ENCODE results near the gene UNC13B. TPM values are rescaled to one million over a fixed set of nuclear protein-coding genes. Genes with fewer than 3 reads are reported as not detected.

Gene UNC13B
- total RNA-seq (2021) (46.1 to 51.8 TPM (median 49.3 TPM) in 3 replicates), Bru-seq, nascent RNA (percentile 66 among the genes with signal in this experiment)
- long read RNA-seq, experiment 1, full-length matches to known transcripts: 73 of 174 reads
- long read RNA-seq, experiment 1, partial matches to known transcripts: 61 of 174 reads
- long read RNA-seq, experiment 1, other reads (novel, unspliced or antisense): 40 of 174 reads
- long read RNA-seq, experiment 2, full-length matches to known transcripts: 3 of 57 reads
- long read RNA-seq, experiment 2, partial matches to known transcripts: 40 of 57 reads
- long read RNA-seq, experiment 2, other reads (novel, unspliced or antisense): 14 of 57 reads
- long read RNA-seq, experiment 3, partial matches to known transcripts: 0 of 1 reads
- long read RNA-seq, experiment 3, other reads (novel, unspliced or antisense): 1 of 1 reads

- POLR2A ChIA-PET: interaction anchor here (0.6 to 1.3 kb wide), 9 partner anchors 12 to 449 kb away, joined by 3 to 14 read pairs (median 3); partner anchors contain the start of genes ATOSB, STOML2 and VCP
- H3K9me3 Mint-ChIP-seq: no peaks in the 10 kb centered on the region
- TF ChIP-seq, protein P1, sequence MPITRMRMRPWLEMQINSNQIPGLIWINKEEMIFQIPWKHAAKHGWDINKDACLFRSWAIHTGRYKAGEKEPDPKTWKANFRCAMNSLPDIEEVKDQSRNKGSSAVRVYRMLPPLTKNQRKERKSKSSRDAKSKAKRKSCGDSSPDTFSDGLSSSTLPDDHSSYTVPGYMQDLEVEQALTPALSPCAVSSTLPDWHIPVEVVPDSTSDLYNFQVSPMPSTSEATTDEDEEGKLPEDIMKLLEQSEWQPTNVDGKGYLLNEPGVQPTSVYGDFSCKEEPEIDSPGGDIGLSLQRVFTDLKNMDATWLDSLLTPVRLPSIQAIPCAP (CRISPR knock-in tag; IDR thresholded peaks at IDR 0.05): 0 out of 2 replicates have a peak, but pooled peaks have one; percentile 35
- peak; percentile 63 for TF ChIP-seq TEAD1 (CRISPR knock-in tag; IDR thresholded peaks at IDR 0.05)
- TF ChIP-seq CREM (CRISPR knock-in tag; IDR thresholded peaks at IDR 0.05): 0 out of 2 replicates have a peak, but pooled peaks have one; percentile 47
- no peak for TF ChIP-seq RORB (CRISPR knock-in tag; IDR thresholded peaks at IDR 0.05)
- TF ChIP-seq, protein P2, sequence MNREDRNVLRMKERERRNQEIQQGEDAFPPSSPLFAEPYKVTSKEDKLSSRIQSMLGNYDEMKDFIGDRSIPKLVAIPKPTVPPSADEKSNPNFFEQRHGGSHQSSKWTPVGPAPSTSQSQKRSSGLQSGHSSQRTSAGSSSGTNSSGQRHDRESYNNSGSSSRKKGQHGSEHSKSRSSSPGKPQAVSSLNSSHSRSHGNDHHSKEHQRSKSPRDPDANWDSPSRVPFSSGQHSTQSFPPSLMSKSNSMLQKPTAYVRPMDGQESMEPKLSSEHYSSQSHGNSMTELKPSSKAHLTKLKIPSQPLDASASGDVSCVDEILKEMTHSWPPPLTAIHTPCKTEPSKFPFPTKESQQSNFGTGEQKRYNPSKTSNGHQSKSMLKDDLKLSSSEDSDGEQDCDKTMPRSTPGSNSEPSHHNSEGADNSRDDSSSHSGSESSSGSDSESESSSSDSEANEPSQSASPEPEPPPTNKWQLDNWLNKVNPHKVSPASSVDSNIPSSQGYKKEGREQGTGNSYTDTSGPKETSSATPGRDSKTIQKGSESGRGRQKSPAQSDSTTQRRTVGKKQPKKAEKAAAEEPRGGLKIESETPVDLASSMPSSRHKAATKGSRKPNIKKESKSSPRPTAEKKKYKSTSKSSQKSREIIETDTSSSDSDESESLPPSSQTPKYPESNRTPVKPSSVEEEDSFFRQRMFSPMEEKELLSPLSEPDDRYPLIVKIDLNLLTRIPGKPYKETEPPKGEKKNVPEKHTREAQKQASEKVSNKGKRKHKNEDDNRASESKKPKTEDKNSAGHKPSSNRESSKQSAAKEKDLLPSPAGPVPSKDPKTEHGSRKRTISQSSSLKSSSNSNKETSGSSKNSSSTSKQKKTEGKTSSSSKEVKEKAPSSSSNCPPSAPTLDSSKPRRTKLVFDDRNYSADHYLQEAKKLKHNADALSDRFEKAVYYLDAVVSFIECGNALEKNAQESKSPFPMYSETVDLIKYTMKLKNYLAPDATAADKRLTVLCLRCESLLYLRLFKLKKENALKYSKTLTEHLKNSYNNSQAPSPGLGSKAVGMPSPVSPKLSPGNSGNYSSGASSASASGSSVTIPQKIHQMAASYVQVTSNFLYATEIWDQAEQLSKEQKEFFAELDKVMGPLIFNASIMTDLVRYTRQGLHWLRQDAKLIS (CRISPR knock-in tag; IDR thresholded peaks at IDR 0.05; ENCODE audit: borderline replicate concordance): 0 out of 2 replicates have a peak, but pooled peaks have one; percentile 44
- TF ChIP-seq FOXJ3 (CRISPR knock-in tag; IDR thresholded peaks at IDR 0.05; ENCODE audit: borderline replicate concordance): no peak
- peak; percentile 91 for TF ChIP-seq HMGXB4 (CRISPR knock-in tag; IDR thresholded peaks at IDR 0.05)
- TF ChIP-seq, protein P3, sequence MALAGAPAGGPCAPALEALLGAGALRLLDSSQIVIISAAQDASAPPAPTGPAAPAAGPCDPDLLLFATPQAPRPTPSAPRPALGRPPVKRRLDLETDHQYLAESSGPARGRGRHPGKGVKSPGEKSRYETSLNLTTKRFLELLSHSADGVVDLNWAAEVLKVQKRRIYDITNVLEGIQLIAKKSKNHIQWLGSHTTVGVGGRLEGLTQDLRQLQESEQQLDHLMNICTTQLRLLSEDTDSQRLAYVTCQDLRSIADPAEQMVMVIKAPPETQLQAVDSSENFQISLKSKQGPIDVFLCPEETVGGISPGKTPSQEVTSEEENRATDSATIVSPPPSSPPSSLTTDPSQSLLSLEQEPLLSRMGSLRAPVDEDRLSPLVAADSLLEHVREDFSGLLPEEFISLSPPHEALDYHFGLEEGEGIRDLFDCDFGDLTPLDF (CRISPR knock-in tag; IDR thresholded peaks at IDR 0.05): no peak
- TF ChIP-seq MAX (CRISPR knock-in tag; IDR thresholded peaks at IDR 0.05): peak; percentile 64; the same call in 1 of the 2 replicates
- TF ChIP-seq E2F5 (CRISPR knock-in tag; IDR thresholded peaks at IDR 0.05): peak; percentile 63; the same call in 1 of the 2 replicates
- TF ChIP-seq E2F4 (CRISPR knock-in tag; IDR thresholded peaks at IDR 0.05; ENCODE audit: borderline replicate concordance, low read depth): no peak
- TF ChIP-seq, protein P4, sequence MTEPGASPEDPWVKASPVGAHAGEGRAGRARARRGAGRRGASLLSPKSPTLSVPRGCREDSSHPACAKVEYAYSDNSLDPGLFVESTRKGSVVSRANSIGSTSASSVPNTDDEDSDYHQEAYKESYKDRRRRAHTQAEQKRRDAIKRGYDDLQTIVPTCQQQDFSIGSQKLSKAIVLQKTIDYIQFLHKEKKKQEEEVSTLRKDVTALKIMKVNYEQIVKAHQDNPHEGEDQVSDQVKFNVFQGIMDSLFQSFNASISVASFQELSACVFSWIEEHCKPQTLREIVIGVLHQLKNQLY (CRISPR knock-in tag; IDR thresholded peaks at IDR 0.05): 0 out of 2 replicates have a peak, but pooled peaks have one; percentile 54
- 0 out of 2 replicates have a peak, but pooled peaks have one; percentile 44 for TF ChIP-seq ELF4 (CRISPR knock-in tag; IDR thresholded peaks at IDR 0.05; ENCODE audit: low read depth)
- TF ChIP-seq SP1 (CRISPR knock-in tag; conservative IDR thresholded peaks at IDR 0.05): peak; percentile 80
- 0 out of 2 replicates have a peak, but pooled peaks have one; percentile 44 for TF ChIP-seq RELA (CRISPR knock-in tag; IDR thresholded peaks at IDR 0.05; ENCODE audit: borderline replicate concordance)
- TF ChIP-seq FOXP1 (CRISPR knock-in tag; IDR thresholded peaks at IDR 0.05; ENCODE audit: borderline replicate concordance): peak; percentile 66; the same call in 1 of the 2 replicates
- TF ChIP-seq FOXP4 (CRISPR knock-in tag; IDR thresholded peaks at IDR 0.05): peak; percentile 74; the same call in 1 of the 2 replicates
These were observed at the start of gene UNC13B for GRCh38 chr9:35161713-35162604. UNC13B (plus strand) TSS chr9:35162009; CDS start chr9:35162284, 275 bp downstream.

More at GRCh38 chr9:35161713-35162604, at the start of gene UNC13B:
- H3K4me1 Mint-ChIP-seq: peaks cover 42% of the 10 kb centered on the region
- peak within 1 kb of the TSS; percentile 96 for H3K4me3 Mint-ChIP-seq
- CTCF ChIA-PET: interaction anchor here (0.6 to 3.0 kb wide), 14 partner anchors 9 to 629 kb away, joined by 3 to 20 read pairs (median 4); partner anchors contain the start of genes ATOSB, DNAJB5, FANCG and PIGO
- peak within 1 kb of the TSS; percentile 99 for H3K27ac Mint-ChIP-seq
- no peaks in the 10 kb centered on the region for H3K36me3 Mint-ChIP-seq
- peak; percentile 94 for ATAC-seq
- DNase-seq (ENCODE audit: low spot score): peak; percentile 94
- H3K27me3 Mint-ChIP-seq (ENCODE audit: low read depth): no peaks in the 10 kb centered on the region
